ENCODE results near the gene CGN.

The CGN gene

GRCh38 chr1:151510957-151511635, at the start of gene CGN:
Gene CGN (plus strand): TSS chr1:151511387. CDS start chr1:151518520, 7,133 bp downstream.
- DNase-seq = peak; percentile 95

- DNase-seq = no peak
Measured at GRCh38 chr1:151461694-151462093, 49.5 kb upstream of the CGN start.

GRCh38 chr1:151465026-151465425, 46.2 kb upstream of the CGN start:
- no peak for DNase-seq

GRCh38 chr1:151472856-151473731, 38.1 kb upstream of the CGN start:
- peak; percentile 65 for DNase-seq

GRCh38 chr1:151474745-151475144, 36.4 kb upstream of the CGN start:
- DNase-seq = no peak

GRCh38 chr1:151475175-151475574, 36.0 kb upstream of the CGN start:
- DNase-seq = no peak

- DNase-seq = no peak
Measured at GRCh38 chr1:151476083-151476482, 35.1 kb upstream of the CGN start.

- no peak for DNase-seq
Measured at GRCh38 chr1:151477066-151477465, 34.1 kb upstream of the CGN start.

- no peak for DNase-seq
Measured at GRCh38 chr1:151478140-151478812, 32.9 kb upstream of the CGN start.

- DNase-seq = no peak
Measured at GRCh38 chr1:151478923-151479322, 32.3 kb upstream of the CGN start.

- no peak for DNase-seq
Measured at GRCh38 chr1:151479462-151479861, 31.7 kb upstream of the CGN start.

GRCh38 chr1:151482017-151482416, 29.2 kb upstream of the CGN start:
- DNase-seq = no peak

- no peak for DNase-seq
Measured at GRCh38 chr1:151485685-151486255, 25.4 kb upstream of the CGN start.

- DNase-seq = no peak
Measured at GRCh38 chr1:151486557-151486956, 24.6 kb upstream of the CGN start.

- no peak for DNase-seq
Measured at GRCh38 chr1:151491641-151492040, 19.5 kb upstream of the CGN start.

GRCh38 chr1:151492120-151492519, 19.1 kb upstream of the CGN start:
- DNase-seq = no peak

- no peak for DNase-seq
Measured at GRCh38 chr1:151493042-151493441, 18.1 kb upstream of the CGN start.

- no peak for DNase-seq
Measured at GRCh38 chr1:151494741-151495281, 16.4 kb upstream of the CGN start.

- DNase-seq = no peak
Measured at GRCh38 chr1:151495316-151495715, 15.9 kb upstream of the CGN start.

- no peak for DNase-seq
Measured at GRCh38 chr1:151499365-151499764, 11.8 kb upstream of the CGN start.

GRCh38 chr1:151499930-151500329, 11.3 kb upstream of the CGN start:
- DNase-seq = no peak

- no peak for DNase-seq
Measured at GRCh38 chr1:151501474-151501873, 9.7 kb upstream of the CGN start.

Data from activated effector memory CD4-positive, alpha-beta T cell treated with anti-CD3 and anti-CD28 coated beads, Interleukin-2, amount 50 U/mL, for 16 hours (primary cell).